CD14-positive monocyte (primary cell): ENCODE results near the gene PAN3. TPM values are rescaled to one million over a fixed set of nuclear protein-coding genes. Genes with fewer than 3 reads are reported as not detected.

ENCODE experiments used
- DNase-seq, 3 donors: peaks; one replicate each; pipeline ENCODE4 v3.0.0-alpha.2; 2011 to 2022
- H2AFZ ChIP-seq: 2 replicates; pipeline ENCODE4 v1.6.0; 2012; ENCODE audit warnings: mild to moderate bottlenecking, low read depth, low read length, inconsistent platforms; ENCODE audit not compliant: insufficient read depth, poor library complexity, severe bottlenecking
- H3K27ac ChIP-seq, 2 donors: 1 replicate in 1 of 2; 2 replicates in 1 of 2; pipeline ENCODE4 v1.5.1; 2012 to 2013; ENCODE audit warnings: low read length in 2 of 2, control low read depth in 1 of 2, inconsistent platforms in 1 of 2, low read depth in 1 of 2, mild to moderate bottlenecking in 1 of 2
- H3K27me3 ChIP-seq, 2 donors: one replicate each; pipeline versions ENCODE4 v1.6.0 to v1.6.1; 2011 to 2013; ENCODE audit warnings: low read length in 2 of 2; ENCODE audit not compliant: control insufficient read depth in 2 of 2, insufficient read depth in 2 of 2
- H3K36me3 ChIP-seq, 2 donors: replicated peaks in 1 of 2; 1 replicate in 1 of 2; 2 replicates in 1 of 2; pipeline versions ENCODE4 v1.5.1 to v1.6.1; 2012 to 2013; ENCODE audit warnings: low read length in 2 of 2, control low read depth in 1 of 2, inconsistent platforms in 1 of 2, mild to moderate bottlenecking in 1 of 2; ENCODE audit not compliant: insufficient read depth in 2 of 2, control insufficient read depth in 1 of 2
- H3K4me1 ChIP-seq, 2 donors: 1 replicate in 1 of 2; 2 replicates in 1 of 2; pipeline versions ENCODE4 v1.5.1 to v1.6.1; 2012 to 2013; ENCODE audit warnings: low read length in 2 of 2, control low read depth in 1 of 2, inconsistent platforms in 1 of 2, mild to moderate bottlenecking in 1 of 2, moderate library complexity in 1 of 2; ENCODE audit not compliant: insufficient read depth in 2 of 2, control insufficient read depth in 1 of 2
- H3K4me2 ChIP-seq: replicated peaks from 2 replicates; pipeline ENCODE3; 2012; ENCODE audit warnings: low read length, moderate library complexity, mild to moderate bottlenecking; ENCODE audit not compliant: poor library complexity, severe bottlenecking; ENCODE audit errors: extremely low read depth
- H3K4me3 ChIP-seq, 3 experiments: fragments of 200-600 bp in 1 of 3; sonication (generic) in 1 of 3; replicated peaks in 1 of 3; 1 replicate in 2 of 3; 2 replicates in 1 of 3; pipeline ENCODE4 v1.5.1; 2011 to 2013; ENCODE audit warnings: low read length in 3 of 3, mild to moderate bottlenecking in 3 of 3, control low read depth in 2 of 3, low read depth in 2 of 3, inconsistent platforms in 1 of 3, moderate library complexity in 1 of 3
- H3K79me2 ChIP-seq: 2 replicates; pipeline ENCODE4 v1.6.0; 2012; ENCODE audit warnings: mild to moderate bottlenecking, control low read depth, inconsistent platforms, low read length, moderate library complexity; ENCODE audit not compliant: insufficient read depth
- H3K9ac ChIP-seq: 2 replicates; pipeline ENCODE4 v1.6.0; 2017; ENCODE audit warnings: low read length, mild to moderate bottlenecking; ENCODE audit not compliant: insufficient read depth, poor library complexity, severe bottlenecking
- H3K9me3 ChIP-seq, 2 donors: replicated peaks in 1 of 2; 1 replicate in 1 of 2; 2 replicates in 1 of 2; pipeline versions ENCODE4 v1.5.1 to v1.6.1; 2012 to 2013; ENCODE audit warnings: low read length in 2 of 2, control low read depth in 1 of 2; ENCODE audit not compliant: control insufficient read depth in 1 of 2, insufficient read depth in 1 of 2
- H4K20me1 ChIP-seq: 2 replicates; pipeline ENCODE4 v1.6.0; 2012; ENCODE audit warnings: mild to moderate bottlenecking, low read length, control low read depth, moderate library complexity; ENCODE audit not compliant: insufficient read depth
- H3K27ac Mint-ChIP-seq, 7 donors: one replicate each; pipeline ENCODE4 v1.8.0; 2020; ENCODE audit warnings: mild to moderate bottlenecking in 7 of 7, mixed read lengths in 7 of 7, moderate library complexity in 6 of 7, inconsistent platforms in 2 of 7
- H3K27me3 Mint-ChIP-seq, 3 donors: one replicate each; pipeline ENCODE4 v1.8.0; 2021 to 2022; ENCODE audit warnings: low read depth in 3 of 3, mild to moderate bottlenecking in 3 of 3, mixed read lengths in 3 of 3, moderate library complexity in 3 of 3, inconsistent platforms in 1 of 3
- H3K36me3 Mint-ChIP-seq, 2 donors: one replicate each; pipeline ENCODE4 v1.8.0; 2020; ENCODE audit warnings: mixed read lengths in 2 of 2, inconsistent platforms in 1 of 2, mild to moderate bottlenecking in 1 of 2
- H3K4me1 Mint-ChIP-seq: one replicate; pipeline ENCODE4 v1.8.0; 2020; ENCODE audit warnings: mild to moderate bottlenecking, mixed read lengths
- H3K4me3 Mint-ChIP-seq, 2 donors: one replicate each; pipeline ENCODE4 v1.8.0; 2020; ENCODE audit warnings: mild to moderate bottlenecking in 2 of 2, mixed read lengths in 2 of 2, moderate library complexity in 1 of 2
- H3K9me3 Mint-ChIP-seq, 7 donors: one replicate each; pipeline ENCODE4 v1.8.0; 2020 to 2022; ENCODE audit warnings: mixed read lengths in 7 of 7, mild to moderate bottlenecking in 6 of 7, moderate library complexity in 6 of 7, inconsistent platforms in 2 of 7
- WGBS: methylation state at CpG from one replicate; pipeline ENCODE4 v1.1.5; 2013; ENCODE audit warnings: missing lambda C conversion rate; ENCODE audit not compliant: insufficient coverage; 5-methylcytosine and 5-hydroxymethylcytosine counted together
- intact Hi-C, 2 donors: fragments of 100-400 bp; cut with micrococcal nuclease; formaldehyde crosslinking; loops; one replicate each; pipeline versions ENCODE4 v1.15.0 to v1.15.1; 2023
- polyA plus RNA-seq, 3 donors: library from polyadenylated mRNA; depleted of rRNA in 1 of 3; unstranded in 2 of 3; stranded (reverse) in 1 of 3; fragments of 300-500 nt in 2 of 3; fragments of >200 nt in 1 of 3; fragmentation: Illumina TruSeq in 2 of 3; gene quantifications; 1 replicate in 2 of 3; 2 replicates in 1 of 3; pipeline ENCODE4 v1.2.3, GENCODE V29; 2012 to 2021
- TF ChIP-seq, protein P1 (sequence below): fragments of 200-600 bp; IDR thresholded peaks from one replicate; pipeline ENCODE4 v1.8.0; 2022; ENCODE audit warnings: antibody characterized with exemption, mild to moderate bottlenecking

Gene PAN3
- polyA plus RNA-seq, 3 donors: 3.0 to 27.9 (median 3.2) TPM

DNA sequence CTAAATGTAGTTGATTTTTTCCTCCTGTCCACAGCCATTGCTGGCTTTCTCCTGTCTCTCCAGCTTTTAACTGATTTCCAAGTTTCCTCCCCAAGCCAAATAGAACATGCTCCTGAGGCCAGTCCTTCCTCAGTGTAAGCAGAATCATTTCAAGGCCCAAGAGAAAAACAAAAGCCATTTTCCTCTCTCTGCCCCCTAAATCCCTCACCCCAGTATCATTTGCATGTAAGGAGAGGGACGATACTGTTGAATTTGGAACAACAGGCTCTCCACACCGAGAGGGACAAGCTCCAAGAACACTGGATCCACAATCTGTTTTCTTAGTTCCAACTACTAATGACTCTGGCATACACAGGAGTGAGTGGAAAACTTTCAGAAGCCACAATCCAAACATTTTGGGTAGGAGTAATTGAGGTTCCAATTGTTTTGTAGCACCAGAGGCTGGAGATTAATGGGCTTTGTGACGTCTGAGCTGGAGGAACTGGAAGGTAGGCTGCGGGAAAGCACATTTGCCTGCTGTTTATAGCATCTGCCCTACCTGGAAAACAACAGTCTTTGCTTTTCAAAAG is 199.7 kb downstream of the PAN3 start:
- H3K4me2 ChIP-seq: no peak overlapping the region
- no peaks in the 10 kb centered on the region for H3K79me2 ChIP-seq
- TF ChIP-seq, protein P1, sequence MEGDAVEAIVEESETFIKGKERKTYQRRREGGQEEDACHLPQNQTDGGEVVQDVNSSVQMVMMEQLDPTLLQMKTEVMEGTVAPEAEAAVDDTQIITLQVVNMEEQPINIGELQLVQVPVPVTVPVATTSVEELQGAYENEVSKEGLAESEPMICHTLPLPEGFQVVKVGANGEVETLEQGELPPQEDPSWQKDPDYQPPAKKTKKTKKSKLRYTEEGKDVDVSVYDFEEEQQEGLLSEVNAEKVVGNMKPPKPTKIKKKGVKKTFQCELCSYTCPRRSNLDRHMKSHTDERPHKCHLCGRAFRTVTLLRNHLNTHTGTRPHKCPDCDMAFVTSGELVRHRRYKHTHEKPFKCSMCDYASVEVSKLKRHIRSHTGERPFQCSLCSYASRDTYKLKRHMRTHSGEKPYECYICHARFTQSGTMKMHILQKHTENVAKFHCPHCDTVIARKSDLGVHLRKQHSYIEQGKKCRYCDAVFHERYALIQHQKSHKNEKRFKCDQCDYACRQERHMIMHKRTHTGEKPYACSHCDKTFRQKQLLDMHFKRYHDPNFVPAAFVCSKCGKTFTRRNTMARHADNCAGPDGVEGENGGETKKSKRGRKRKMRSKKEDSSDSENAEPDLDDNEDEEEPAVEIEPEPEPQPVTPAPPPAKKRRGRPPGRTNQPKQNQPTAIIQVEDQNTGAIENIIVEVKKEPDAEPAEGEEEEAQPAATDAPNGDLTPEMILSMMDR: no peak
- DNase-seq: no peak
- H3K27me3 Mint-ChIP-seq: peaks cover 64 to 95% (median 69%) of the 10 kb centered on the region in 3 donors
- H4K20me1 ChIP-seq: no peaks in the 10 kb centered on the region
- H3K27ac ChIP-seq: no peak overlapping the region
- peaks cover 81 to 92% of the 10 kb centered on the region in 2 donors for H3K27me3 ChIP-seq
- 80% methylated on average over 1 of the region's 4 CpGs for WGBS
- no peak overlapping the region for H3K4me3 ChIP-seq
- H3K4me3 Mint-ChIP-seq: peak overlapping the region in 1 of 2 donors; percentile 70
- H3K4me1 ChIP-seq: no peaks in the 10 kb centered on the region
- H3K9me3 ChIP-seq: no peaks in the 10 kb centered on the region
- no peaks in the 10 kb centered on the region for H3K36me3 Mint-ChIP-seq
- intact Hi-C loops: no loop called here
- peaks cover 0 to 2% (median 0%) of the 10 kb centered on the region in 7 donors for H3K9me3 Mint-ChIP-seq
- H3K4me1 Mint-ChIP-seq: no peaks in the 10 kb centered on the region
- H2AFZ ChIP-seq: no peak overlapping the region
- H3K9ac ChIP-seq: no peak overlapping the region
- no peak overlapping the region for H3K27ac Mint-ChIP-seq
- no peaks in the 10 kb centered on the region for H3K36me3 ChIP-seq

DNA sequence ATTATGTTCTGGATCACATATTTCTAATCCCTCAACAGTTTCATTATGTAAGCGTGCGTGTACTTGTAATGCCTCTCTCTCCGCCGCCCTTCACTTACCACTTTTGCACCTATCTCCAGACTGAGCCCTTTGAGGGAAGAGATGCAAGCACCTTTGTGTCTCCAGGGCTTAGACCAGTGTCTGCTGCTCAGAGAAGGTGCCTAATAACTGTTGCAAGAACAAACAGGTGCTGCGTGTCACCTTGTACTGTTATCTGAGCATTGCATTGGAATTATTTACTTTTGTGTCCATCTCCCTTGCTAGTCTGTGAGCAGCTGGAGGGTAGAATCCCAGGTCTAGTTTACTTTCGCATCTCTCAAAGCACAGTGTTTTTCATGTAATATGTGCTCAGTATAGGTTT is 200.4 kb downstream of the PAN3 start:
- Histone ChIP-seq H3K27me3 (peaks cover 75 to 87% of the 10 kb centered on the region in 2 donors), H2AFZ (no peak overlapping the region), H3K27ac (no peak overlapping the region), H3K4me2 (no peak overlapping the region), H3K9me3 (no peaks in the 10 kb centered on the region), H3K36me3 (no peaks in the 10 kb centered on the region), H3K4me1 (no peaks in the 10 kb centered on the region), H3K79me2 (no peaks in the 10 kb centered on the region), H3K9ac (no peak overlapping the region), H4K20me1 (no peaks in the 10 kb centered on the region), H3K4me3 (no peak overlapping the region)
- DNase-seq: no peak
- Mint-ChIP-seq H3K27ac (no peak overlapping the region), H3K4me3 (peak overlapping the region in 1 of 2 donors; percentile 70), H3K36me3 (no peaks in the 10 kb centered on the region), H3K27me3 (peaks cover 62 to 95% (median 75%) of the 10 kb centered on the region in 3 donors), H3K4me1 (no peaks in the 10 kb centered on the region), H3K9me3 (peaks cover 0 to 2% (median 0%) of the 10 kb centered on the region in 7 donors)
- TF ChIP-seq, protein P1: no peak
- intact Hi-C loops: no loop called here
- WGBS: 100% methylated on average over 4 of the region's 6 CpGs
